ENCODE results near the gene NRCAM.

- no peak for TF ChIP-seq EZH2 (IDR thresholded peaks at IDR 0.05; ENCODE audit: low read depth)
- no peak for TF ChIP-seq CTCF (conservative IDR thresholded peaks at IDR 0.05)
These were observed 42.9 kb downstream of the NRCAM start for GRCh38 chr7:108413337-108413736.

All from PC-9 (cell line).